NCI-H1930 (cell line): ENCODE results near the gene SLC35A3.
"Not testable (repeated sequence)": the region's sequence is repeated elsewhere in the genome, so short reads cannot be mapped to it uniquely, and the experiment has no call there.

Source experiments
- DNase-seq, 2 experiments: peaks; one replicate each; lab custom pipeline; 2025; lab: John Stamatoyannopoulos, UW

Gene SLC35A3

DNA sequence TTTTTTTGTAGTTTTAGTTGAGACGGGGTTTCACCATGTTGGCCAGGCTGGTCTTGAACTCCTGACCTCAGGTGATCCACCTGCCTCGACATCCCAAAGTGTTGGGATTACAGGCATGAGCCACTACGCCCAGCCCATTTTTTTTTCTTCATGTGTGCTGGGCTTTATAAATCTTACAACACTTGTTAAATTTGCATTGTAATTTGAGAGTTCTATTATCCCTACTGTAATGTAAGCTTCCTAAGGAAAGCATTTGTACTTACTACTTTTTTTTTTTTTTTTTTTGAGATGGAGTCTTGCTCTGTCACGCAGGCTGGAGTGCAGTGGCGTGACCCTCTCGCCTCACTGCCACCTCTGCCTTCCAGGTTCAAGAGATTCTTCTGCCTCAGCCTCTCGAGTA lies 2.3 kb downstream of the SLC35A3 start:
- DNase-seq, result not testable (repeated sequence)

DNA sequence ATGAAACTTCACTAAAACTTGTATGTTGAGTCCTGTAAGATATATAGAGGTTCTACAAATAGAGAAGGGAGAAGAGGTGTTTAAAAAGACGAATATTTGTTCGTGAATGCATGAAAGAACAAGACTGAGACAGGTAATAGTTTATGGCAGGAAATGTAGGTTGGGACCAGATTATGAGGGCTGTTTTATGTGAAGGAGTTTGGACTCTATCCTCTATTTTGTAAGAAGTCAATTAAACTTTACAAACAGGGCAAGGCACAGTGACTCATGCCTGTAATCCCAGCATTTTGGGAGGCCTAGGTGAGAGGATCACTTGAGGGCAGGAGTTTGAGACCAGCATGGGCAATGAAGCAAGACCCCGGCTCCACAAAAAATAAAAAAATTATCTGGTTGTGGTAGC lies 5.7 kb downstream of the SLC35A3 start:
- DNase-seq, result no peak

DNA sequence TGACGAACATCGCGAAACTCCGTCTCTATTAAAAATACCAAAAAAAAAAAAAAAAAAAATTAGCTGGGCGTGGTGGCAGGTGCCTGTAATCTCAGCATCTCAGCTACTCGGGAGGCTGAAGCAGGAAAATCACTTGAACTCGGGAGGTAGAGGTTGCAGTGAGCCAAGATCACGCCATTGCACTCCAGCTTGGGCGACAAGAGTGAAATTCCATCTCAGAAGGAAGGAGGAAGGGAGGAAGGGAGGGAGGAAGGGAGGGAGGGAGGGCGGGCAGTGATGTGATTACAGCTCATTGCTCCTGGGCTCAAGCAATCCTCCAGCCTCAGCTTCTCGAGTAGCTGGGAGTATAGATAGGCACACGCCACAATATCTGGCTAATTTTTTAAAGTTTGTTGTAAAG lies 7.5 kb downstream of the SLC35A3 start:
- DNase-seq, result not testable (repeated sequence)

DNA sequence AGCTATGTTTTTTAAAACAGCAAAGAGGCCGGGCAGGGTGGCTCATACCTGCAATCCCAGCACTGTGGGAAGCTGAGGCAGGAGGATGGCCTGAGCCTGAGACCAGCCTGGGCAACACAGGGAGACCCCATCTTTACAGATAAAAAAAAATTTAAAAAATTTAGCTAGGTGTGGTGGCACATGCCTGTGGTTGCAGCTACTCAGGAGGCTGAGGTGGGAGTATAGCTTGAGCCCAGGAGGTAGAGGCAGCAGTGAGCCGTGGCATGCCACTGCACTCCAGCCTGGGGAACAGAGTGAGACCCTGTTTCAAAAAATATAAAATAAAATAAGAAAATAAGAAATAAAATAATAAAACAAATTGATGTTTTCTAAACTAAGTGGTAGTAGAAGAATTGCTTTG lies 8.4 kb downstream of the SLC35A3 start:
- no peak for DNase-seq

DNA sequence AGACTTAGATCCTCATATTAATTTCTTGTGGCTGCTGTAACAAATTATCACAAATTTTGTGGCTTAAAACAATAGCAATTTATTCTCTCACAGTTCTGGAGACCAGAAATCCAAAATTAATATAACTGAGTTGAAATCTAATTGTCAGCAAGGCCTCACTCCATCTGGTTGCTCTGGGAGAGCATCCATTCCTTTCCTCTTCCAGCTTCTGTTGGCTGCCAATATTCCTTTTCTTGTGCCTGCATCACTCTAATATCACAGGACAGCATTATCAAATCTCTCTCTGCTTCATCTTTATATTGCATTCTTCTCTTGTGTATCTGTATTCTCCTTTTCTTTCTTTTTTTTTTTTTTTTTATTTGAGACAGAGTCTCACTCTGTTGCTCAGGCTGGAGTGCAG lies 9.3 kb downstream of the SLC35A3 start:
- DNase-seq, result no peak

DNA sequence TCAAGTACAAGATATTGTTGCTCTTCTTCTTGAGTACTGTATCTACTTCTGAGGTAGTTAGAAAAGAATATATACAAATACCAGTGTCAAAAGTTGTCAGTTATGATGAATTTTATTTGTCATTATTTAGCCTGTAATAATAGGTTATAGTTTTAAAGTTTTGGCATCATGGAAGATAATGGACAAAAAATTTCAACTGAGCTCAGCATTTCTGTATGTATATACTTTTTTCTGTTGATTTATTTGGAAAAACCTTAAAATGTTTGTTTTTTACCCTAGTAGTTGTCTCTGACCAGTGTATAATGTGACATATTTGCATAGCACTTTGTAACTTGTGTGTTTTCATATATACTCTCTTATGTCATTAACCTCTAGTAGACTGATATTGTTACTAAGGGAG lies 11.1 kb downstream of the SLC35A3 start:
- no peak for DNase-seq

DNA sequence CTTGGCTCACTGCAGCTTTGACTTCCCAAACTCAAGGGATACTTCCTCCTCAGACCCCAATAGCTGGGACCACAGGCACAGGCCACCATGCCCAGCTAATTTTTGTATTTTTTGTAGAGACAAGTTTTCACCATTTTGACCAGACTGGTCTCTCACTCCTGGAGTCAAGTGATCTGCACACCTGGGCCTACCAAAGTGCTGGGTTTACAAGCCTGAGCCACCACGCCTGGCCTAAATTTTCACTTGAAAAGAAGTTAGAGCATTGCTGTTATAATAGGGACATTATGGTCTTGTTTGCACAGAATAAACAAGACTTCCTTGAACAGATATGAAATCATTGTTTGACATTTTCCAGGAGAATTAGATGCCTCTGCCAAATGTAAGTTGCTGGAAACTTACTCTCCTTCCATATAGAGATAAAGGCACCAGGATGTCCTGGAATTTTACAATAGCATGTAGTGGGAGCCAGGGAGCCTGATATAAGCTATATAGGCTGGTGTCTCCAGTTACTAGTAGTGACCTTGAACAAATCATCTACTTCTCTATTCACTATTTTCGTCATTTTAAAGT lies 16.9 kb downstream of the SLC35A3 start:
- no peak for DNase-seq

DNA sequence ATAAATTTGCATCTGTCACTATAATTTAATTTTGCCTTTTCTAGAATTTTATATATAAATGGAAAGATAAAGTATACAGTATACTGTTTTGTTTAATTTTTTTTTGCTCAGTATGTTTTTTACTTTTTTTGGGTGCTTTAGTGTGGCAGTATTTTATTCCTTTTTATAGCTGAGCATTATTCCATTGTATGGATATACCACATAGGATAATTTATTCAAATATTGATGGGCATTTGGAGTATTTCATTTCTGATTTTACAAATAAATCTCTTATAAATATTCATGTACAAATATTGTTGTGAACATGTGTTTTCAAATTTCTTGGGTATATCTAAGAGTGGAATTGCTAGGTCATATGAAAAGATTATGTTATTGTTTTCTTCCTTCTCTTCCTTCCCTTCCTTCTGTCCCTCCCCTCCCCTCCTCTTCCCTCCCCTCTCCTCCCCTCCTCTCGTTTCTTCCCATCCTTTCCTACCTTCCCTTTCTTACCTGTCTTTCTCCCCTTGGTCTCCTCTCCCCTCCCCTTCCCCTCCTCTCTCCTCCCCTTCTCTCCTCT lies 18.5 kb downstream of the SLC35A3 start:
- DNase-seq, result no peak

DNA sequence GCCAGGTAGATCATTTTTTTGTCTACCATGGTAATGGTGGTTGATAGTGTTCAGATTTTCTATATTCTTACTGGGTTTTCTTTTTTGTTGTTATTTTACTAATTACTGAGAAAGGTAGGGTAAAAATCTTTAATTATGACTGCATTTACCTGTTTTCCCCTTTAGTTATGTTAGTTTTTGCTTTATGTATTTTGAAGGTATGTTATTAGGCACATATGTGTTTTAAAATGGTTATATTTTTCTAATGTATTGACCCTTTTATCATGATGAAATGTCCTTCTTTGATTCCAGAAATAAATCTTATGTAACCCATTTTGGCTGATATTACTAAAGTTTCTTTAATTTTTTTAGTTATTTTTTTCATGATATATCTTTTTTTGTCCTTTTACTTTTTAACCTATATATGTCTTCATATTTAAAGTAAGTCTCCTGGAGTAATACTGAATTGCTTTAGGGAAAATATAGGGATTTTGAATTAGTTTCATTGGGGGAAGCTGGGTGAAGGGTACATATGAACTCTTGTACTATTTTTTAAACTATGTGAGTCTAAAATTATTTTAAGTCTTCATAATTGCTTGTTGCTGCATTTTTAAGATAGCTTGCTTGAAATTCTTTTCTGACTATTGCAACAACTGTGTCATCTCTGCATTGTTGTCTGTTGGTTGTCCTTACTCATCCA lies 22.4 kb downstream of the SLC35A3 start:
- DNase-seq, result no peak

DNA sequence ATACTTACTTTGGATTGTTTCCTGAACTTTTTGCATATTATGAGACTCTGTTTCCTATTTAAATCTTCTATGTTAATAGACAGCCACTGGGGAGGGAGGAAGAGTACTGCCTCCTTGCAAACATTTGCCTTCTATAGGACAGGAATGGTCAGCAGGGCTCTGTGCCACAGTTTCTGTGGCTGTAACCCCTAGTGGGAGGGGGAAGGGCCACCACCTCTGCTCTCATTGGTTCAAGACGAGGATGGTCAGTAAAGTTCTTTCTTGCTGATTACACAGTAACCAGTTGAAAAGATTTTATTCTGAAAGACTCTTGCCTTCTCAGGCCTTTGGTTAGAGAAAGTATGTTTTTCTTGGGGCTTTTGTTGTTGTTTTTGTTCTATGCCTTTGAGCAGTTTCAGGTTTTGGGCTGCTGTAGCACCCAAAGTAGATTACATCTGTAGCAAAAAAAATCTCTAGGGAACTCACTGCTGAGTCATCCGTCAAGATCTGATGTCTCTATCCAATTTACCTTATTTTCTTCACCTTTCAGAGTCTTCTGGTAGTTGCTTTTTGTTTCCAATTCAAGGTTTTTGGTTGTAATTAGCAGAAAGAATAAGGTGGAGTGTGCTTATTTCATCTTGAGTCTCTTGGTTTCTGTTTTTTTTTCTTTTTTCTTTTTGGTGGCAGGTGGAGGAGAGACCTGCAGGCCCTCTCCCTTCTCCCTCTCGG lies 23.1 kb downstream of the SLC35A3 start:
- DNase-seq, result no peak

DNA sequence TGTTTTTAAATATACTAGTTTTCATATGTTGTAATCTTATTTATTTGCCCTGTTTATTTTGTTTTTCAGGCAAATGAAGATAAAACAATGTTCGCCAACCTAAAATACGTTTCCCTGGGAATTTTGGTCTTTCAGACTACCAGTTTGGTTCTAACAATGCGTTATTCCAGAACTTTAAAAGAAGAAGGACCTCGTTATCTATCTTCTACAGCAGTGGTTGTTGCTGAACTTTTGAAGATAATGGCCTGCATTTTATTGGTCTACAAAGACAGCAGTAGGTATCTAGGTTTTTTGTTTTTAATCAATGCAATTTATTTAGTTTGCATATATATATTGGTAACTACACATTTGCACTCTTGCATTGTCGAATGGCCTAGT lies 23.7 kb downstream of the SLC35A3 start:
- DNase-seq, result no peak

DNA sequence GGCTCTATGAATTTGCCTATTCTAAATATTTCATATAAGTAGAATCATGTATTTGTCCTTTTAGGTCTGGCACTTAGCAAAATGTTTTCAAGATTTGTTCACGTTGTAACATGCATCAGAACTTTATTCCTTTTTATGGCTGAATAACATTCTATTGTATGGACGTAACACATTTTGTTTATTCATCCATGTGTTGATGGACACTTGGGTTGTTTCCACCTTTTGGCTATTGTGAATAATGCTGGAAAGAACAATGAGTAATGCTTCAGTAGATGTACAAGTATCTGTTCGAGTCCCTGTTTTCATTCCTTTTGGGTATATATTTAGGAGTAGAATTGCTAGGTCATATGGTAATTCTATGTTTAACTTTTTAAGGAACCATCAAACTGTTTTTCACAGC lies 24.7 kb downstream of the SLC35A3 start:
- DNase-seq, result no peak

DNA sequence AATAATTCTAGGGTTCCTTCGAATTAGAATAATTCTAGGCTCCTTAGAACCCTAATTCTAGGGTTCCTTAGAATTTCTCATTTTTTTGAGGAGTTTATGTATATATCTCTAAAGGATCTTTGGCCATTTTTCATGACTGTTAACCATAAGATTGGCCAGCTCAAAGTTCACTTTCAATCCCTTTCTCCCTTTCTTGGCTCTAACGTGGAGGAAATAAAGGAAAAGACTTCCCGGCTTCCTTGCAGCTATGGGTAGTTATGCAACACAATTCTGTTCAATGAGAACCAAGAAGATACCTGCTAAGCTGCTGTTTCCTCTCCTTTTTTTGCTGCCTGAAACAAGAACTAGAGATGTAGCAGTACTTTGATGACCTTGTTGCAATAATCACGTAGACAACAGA lies 27.2 kb downstream of the SLC35A3 start:
- DNase-seq, result no peak

DNA sequence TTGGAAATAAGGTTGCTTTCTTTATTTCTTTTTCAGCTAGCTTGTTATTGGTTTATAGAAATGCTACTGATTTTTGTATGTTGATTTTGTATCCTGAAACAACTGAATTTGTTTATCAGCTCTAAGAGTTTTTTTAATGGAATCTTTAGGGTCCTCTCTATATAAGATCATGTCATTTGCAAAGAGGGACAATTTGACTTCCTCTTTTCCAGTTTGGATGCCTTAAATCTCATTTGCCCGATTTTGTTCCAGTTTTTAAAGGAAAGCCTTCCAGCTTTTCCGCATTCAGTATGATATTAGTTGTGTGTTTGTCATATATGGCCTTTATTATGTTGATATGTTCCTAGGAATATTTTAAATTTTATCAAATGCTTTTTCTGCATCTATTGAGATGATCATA lies 31.7 kb downstream of the SLC35A3 start:
- DNase-seq, result no peak

DNA sequence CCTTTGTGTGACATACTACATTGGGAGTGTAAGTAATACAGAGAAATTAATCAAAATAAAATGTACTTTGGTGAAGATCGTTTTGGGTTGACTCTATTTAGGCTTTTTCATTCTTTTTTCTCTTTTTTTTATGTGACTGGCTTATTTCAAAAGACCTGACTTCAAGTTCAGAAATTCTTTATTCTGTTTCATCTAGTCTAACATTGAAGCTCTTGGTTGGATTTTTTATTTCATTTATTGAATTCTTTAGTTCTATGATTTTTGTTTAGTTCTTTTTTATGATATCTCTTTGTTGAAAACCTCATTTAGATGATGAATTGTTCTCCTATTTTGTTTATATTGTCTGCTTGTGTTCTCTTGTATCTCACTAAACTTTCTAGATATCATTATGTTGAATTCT lies 35.6 kb downstream of the SLC35A3 start:
- no peak for DNase-seq

DNA sequence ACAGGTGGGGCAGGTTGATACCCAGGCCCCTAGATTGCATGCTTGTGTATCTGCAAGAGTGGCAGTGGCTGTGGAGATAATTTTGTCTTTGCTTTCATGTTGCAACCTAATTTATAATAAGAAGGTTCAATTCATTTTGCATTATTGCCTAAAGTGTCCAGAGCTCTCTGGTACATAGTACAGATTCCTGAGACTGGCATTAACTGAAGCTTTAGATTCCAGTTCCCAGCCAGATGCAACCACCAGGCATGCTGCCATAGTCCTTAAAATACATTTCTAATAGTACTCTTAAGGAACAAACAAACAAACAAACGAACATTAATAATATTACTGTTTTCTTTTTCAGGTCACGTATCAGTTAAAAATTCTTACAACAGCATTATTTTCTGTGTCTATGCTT lies 36.9 kb downstream of the SLC35A3 start:
- DNase-seq, result no peak

DNA sequence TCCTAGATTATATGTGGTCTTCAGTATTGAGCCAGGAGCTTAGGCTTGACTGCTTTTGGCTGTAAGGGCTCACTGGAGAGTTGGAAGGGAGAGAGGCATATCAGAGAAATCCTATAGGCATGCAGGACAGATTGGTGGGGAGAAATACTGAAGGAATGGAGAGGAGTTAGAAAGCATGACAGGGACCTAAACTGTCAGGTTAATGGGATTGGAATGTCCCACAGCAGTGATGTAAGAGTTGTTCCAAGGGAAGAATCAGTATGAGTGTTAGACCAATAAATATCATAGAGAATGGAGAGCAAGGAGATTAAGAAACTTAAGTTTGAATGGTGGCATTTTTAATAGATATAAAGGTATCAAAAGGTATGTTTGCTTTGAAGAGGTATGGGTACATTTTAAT lies 39.7 kb downstream of the SLC35A3 start:
- no peak for DNase-seq

DNA sequence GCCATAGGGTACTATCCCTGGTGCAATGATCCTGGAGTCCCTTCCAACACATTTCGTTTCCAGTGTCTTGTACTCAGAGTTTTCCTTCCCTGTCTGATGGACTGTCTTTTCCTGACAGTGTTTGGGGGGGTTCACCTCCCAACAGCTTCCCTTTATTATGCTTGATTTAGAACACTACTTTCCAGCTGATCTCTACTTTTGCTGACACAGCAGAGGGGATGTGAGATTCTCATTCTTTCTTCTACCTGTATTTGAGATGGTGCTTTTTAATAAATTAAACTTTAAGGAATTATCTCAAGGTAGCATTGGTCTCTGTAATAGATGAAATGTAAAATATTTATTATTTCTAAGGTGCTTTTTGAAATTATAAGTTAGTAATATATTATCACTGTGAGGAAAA lies 41.0 kb downstream of the SLC35A3 start:
- DNase-seq, result no peak

DNA sequence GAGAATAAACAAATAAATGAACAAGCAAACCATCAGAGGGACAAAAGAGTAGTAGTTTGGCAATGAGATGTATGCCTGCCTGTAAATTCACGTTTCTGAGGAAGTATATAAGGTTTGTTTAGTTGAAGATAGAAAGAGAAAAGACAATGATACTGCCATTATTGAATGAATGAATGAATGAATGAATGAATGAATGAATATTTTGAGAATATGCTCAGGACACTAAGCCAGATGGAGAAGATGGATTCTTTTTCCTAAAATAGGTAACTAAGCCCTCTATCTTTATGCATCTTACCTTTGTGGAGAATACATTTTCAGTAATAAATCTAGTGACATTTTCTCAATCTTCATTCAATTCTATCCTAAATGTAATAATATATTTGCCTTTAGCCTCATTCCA lies 49.4 kb downstream of the SLC35A3 start:
- no peak for DNase-seq

DNA sequence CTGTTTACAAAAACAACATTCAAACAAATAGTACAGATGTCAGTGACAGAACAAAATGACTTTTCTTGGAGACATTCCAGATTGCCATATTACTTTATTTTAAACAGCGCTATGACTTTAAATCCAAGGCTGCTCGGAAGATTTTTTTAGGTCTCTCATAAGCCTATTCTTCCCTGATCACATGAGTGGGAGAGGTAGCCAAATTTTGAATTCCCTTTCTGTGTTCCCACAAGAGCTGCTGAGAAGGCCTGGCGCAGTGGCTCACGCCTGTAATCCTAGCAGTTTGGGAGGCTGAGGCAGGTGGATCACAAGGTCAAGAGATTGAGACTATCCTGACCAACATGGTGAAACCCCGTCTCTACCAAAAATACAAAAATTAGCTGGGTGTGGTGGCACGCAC lies 53.7 kb downstream of the SLC35A3 start:
- no peak for DNase-seq

DNA sequence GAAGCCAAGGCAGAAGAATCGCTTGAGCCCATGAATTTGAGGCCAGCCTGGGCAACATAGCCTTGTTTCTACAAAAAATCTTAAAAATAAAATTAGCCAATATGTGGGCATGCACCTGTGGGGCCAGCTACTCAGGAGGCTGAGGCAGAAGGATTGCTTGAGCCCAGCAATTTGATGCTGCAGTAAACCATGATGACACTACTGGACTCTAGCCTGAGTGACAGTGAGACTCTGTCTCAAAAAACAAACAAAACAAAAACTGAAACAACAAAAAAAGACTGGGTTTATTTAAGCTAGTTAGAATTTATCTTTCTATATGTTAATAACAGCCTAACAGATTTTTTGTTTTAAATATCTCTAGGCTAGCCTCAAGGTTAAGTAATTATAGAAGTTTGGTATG lies 57.4 kb downstream of the SLC35A3 start:
- no peak for DNase-seq

DNA sequence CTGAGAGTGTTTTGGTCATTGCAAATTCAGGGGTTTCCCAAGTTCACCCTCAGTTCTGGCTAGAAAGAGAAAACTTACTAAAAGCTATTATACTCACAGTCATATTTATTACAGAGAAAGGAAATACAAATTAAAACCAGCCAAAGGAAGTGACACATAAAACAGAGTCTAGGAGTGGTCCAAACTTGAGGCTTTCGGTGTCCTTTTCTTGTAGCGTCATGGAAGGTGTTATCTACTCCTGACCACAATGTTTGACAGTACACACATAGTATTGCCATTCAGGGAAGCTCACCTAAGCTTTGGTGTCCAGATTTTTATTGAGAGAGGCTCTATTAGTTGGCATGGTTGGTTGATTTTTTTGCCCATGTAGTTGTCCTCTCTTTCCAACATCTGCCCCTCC lies 59.0 kb downstream of the SLC35A3 start:
- no peak for DNase-seq

DNA sequence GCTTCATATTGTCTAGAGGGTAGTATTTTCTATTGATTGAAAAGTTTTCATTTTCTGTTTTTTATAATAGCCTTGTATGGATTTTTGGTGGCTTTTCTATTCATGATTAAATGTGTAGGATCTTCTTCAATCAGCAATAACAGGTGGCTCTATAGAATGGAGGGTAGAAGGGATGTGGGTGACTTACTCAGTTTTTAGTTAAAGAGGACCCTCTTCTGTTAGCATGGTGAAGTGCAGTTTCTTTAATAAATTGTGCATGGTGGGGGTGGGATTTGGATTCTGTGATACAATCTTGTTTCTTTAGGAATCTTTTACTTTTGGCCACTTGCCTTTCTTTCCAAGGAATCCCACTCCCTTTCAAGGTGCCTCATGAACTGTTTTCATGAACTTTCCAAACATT lies 64.7 kb downstream of the SLC35A3 start:
- DNase-seq, result no peak
